RWPE1 (cell line): ENCODE results near the gene ARHGEF1.
A peak's percentile ranks its signal among the peaks of the same experiment; 100 is the strongest.

Experiments
- CTCF ChIA-PET: fragments of 350-600 bp; sonication (Branson Sonifier 250); formaldehyde crosslinking; extraction: SDS; loops from one replicate; lab custom pipeline; 2021; lab: Yijun Ruan, JAX
- POLR2A ChIA-PET: fragments of 400-600 bp; formaldehyde crosslinking; extraction: SDS; loops from one replicate; lab custom pipeline; 2020; ENCODE audit warnings: antibody characterized with exemption; ENCODE audit not compliant: low non-redundant PET; lab: Yijun Ruan, JAX
- DNase-seq: peaks from one replicate; pipeline ENCODE4 v3.0.0; 2012; ENCODE audit warnings: low spot score
- H3K27ac ChIP-seq: fragments of 450-650 bp; 2 replicates; pipeline ENCODE4 v1.5.1; 2017
- TF ChIP-seq, protein P1 (sequence below): fragments of 450-650 bp; conservative IDR thresholded peaks from 2 replicates; pipeline ENCODE4 v1.5.1; 2017; ENCODE audit warnings: low read depth, mild to moderate bottlenecking

ARHGEF1 gene

DNA sequence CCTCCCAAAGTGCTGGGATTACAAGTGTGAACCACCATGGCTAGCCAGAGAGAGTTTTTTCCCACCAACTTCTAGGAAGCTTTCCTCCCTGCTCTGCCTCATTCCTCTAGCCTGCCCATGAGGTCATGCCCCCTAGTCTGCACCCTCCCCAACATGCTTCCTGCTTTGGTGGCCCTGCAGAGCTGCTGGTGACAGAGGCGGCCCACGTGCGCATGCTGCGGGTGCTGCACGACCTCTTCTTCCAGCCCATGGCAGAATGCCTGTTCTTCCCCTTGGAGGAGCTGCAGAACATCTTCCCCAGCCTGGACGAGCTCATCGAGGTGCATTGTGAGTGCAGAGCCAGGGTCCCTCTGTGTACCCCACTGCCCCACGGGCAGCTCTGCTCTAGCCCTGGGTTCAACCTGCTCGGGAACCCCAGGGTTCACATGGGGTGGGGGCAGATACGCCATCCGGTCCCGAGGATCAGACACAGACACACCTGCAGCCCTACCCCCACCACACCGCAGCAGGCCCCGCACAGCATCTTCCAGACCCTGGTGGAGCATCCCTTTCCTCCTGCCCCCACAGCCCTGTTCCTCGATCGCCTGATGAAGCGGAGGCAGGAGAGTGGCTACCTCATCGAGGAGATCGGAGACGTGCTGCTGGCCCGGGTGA lies 18.9 kb downstream of the ARHGEF1 start:
- TF ChIP-seq, protein P1, sequence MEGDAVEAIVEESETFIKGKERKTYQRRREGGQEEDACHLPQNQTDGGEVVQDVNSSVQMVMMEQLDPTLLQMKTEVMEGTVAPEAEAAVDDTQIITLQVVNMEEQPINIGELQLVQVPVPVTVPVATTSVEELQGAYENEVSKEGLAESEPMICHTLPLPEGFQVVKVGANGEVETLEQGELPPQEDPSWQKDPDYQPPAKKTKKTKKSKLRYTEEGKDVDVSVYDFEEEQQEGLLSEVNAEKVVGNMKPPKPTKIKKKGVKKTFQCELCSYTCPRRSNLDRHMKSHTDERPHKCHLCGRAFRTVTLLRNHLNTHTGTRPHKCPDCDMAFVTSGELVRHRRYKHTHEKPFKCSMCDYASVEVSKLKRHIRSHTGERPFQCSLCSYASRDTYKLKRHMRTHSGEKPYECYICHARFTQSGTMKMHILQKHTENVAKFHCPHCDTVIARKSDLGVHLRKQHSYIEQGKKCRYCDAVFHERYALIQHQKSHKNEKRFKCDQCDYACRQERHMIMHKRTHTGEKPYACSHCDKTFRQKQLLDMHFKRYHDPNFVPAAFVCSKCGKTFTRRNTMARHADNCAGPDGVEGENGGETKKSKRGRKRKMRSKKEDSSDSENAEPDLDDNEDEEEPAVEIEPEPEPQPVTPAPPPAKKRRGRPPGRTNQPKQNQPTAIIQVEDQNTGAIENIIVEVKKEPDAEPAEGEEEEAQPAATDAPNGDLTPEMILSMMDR, result no peak
- POLR2A ChIA-PET, result no interaction called here
- no peak overlapping the region for H3K27ac ChIP-seq
- CTCF ChIA-PET, result interaction anchor here (0.7 to 1.6 kb wide), 2 partner anchors 9 to 28 kb away, joined by 3 to 7 read pairs; no protein-coding TSS in a partner anchor
- no peak for DNase-seq

DNA sequence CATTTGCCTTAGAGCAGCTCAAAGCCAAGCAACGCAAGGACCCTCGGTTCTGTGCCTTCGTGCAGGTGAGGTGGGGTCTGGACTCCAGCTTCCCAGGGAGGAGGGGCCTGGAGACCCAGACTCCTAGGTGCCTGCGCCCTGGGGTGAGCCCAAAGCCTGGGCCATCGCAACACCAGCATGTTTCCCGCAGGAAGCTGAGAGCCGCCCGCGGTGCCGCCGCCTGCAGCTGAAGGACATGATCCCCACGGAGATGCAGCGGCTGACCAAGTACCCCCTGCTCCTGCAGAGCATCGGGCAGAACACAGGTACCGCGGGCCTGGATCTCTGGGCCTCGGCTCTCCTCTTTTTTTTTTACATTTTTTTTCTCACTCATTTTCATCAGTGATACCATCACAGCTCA lies 19.6 kb downstream of the ARHGEF1 start:
- TF ChIP-seq, protein P1, result no peak
- ChIA-PET POLR2A (no interaction called here), CTCF (interaction anchor here (0.7 to 1.6 kb wide), 2 partner anchors 9 to 29 kb away, joined by 3 to 7 read pairs; no protein-coding TSS in a partner anchor)
- no peak for DNase-seq
- H3K27ac ChIP-seq, result no peak overlapping the region

DNA sequence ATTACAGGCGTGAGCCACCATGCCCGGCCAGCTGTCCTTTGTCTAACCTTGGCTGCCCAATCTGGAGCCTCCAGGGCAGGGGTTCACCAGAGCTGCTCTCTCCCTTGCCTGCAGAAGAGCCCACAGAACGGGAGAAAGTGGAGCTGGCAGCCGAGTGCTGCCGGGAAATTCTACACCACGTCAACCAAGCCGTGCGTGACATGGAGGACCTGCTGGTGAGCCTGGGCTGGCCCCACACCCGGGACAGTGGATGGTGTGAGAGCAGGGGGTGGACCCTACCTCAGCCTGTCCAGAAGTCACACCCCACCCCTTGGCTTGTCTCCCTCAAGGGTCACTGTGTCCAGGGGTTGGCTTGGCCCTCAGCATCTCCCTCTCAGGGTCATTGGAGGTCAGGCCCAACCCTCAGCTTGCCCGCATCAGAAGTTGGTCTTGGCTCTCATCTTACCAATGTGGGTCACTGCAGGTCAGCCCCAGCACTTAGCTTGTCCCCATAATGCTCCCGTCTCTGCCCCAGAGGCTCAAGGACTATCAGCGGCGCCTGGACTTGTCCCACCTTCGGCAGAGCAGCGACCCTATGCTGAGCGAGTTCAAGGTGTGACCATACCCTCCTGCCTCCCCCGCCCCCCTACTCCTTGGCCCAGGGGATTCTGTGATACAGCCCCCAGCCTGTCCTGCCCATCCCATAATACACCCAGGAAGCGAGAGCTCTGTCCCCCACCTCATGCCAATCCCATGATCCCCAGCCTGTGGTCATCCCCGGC lies 20.4 kb downstream of the ARHGEF1 start:
- DNase-seq, result no peak
- peak overlapping the region; percentile 34; the same call in 1 of the 2 replicates for H3K27ac ChIP-seq
- ChIA-PET POLR2A (no interaction called here), CTCF (interaction anchor here (0.6 kb wide), 1 partner anchor 21 kb away, joined by 3 read pairs; no protein-coding TSS in a partner anchor)
- TF ChIP-seq, protein P1, result no peak

DNA sequence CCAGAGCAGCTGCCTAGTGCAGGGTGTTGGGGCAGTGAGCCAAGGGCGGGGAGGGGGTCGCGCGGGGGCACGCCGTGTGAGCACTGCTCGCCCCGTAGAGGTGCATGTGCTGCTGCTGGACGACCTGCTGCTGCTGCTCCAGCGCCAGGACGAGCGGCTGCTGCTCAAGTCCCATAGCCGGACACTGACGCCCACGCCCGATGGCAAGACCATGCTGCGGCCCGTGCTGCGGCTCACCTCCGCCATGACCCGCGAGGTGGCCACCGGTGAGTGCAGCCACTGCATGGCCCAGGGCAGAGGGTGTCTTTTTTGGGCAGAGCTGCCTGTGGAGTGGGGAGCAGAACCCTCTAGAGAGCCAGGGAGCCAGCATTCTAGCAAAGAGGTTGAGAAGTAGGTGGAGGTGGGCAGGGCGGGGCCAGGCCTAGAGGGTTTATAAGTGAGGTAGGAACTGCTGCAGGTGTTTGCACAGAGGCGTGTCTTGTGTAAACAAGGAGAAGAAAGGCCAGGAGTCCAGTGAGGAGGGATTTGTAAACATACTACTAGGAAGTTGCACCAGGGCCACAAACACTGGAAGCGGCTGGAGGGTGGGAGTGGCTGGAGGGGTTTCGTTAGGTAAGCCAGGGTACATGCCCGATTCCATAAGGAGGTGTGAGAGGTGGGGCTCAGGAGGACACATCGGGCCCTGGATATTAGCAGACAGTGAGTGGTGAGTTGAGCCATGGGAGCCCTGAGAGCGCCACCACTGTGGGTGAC lies 21.3 kb downstream of the ARHGEF1 start:
- H3K27ac ChIP-seq, result peak overlapping the region; percentile 34
- ChIA-PET POLR2A (no interaction called here), CTCF (interaction anchor here (0.6 to 1.2 kb wide), 2 partner anchors 9 to 22 kb away, joined by 3 to 5 read pairs; no protein-coding TSS in a partner anchor)
- TF ChIP-seq, protein P1, result no peak
- no peak for DNase-seq

DNA sequence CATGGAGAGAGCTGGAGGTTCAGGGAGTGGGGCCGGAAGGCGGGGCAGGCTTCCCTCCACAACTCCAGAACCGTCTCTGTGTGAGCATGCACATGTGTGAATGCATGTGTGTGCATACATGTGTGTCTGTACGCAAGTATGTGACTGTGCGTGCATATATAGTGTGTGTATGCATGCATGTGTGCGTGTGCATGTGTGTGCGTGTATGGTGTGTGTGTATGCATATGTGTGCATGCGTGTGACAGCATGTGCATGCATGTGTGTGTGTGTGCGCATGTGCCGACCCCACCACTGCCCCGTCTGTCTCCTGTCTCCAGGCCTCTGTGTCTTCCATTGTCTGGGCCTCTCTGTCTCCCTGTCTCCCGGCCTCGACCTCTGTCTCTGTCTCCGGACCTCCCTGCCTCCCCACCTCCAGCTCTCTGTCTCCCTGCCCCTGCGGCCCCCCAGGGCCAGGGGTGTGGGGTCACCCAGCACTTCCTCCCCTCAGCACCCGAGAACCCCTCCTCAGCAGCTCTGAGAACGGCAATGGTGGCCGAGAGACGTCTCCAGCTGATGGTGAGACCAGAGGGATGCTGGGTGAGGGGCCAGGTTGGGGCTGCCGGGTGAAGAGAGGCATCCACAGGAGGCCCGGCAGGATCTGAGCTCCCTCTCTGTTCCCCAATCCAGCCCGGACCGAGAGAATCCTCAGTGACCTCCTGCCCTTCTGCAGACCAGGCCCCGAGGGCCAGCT lies 22.5 kb downstream of the ARHGEF1 start:
- H3K27ac ChIP-seq, result peak overlapping the region; percentile 34
- TF ChIP-seq, protein P1, result no peak
- CTCF ChIA-PET, result interaction anchor here (0.6 to 1.2 kb wide), 2 partner anchors 10 to 497 kb away, joined by 3 to 5 read pairs; no protein-coding TSS in a partner anchor

DNA sequence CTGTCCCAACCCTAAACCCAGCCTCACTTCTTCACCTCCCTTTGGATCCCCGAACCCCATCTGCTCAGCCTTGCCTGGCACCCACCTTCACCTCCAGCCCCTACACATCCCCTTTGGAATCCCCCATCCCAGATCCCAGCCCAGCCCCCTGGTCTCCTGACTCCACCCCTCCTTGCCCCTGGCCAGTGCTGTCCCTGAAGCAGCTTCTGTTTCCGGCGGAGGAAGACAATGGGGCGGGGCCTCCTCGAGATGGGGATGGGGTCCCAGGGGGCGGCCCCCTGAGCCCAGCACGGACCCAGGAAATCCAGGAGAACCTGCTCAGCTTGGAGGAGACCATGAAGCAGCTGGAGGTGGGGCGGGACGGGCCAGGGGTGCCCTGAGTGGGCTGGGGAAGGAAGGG lies 23.3 kb downstream of the ARHGEF1 start:
- no peak for DNase-seq
- ChIA-PET CTCF (no interaction called here), POLR2A (no interaction called here)
- TF ChIP-seq, protein P1, result no peak
- peak overlapping the region; percentile 34 for H3K27ac ChIP-seq

More for the DNA sequence above, 22.5 kb downstream of the ARHGEF1 start:
- DNase-seq, result no peak
- POLR2A ChIA-PET, result no interaction called here
